Right atrium auricular region (tissue), 2 donors: ENCODE data around the gene FLVCR1. TPM values are rescaled to one million over a fixed set of nuclear protein-coding genes. Genes with fewer than 3 reads are reported as not detected.

Experiments
- DNase-seq: peaks from one replicate; pipeline ENCODE4 v3.0.0-alpha.2; 2019; ENCODE audit warnings: low spot score
- H3K27ac ChIP-seq, 2 donors: fragments of 200-600 bp; sonication (generic); 1 replicate in 1 of 2; 2 replicates in 1 of 2; pipeline ENCODE4 v1.5.1; 2016 to 2019
- H3K27me3 ChIP-seq, 2 donors: fragments of 200-600 bp; sonication (generic); one replicate each; pipeline versions ENCODE4 v1.5.1 to v1.6.0; 2017 to 2019
- H3K36me3 ChIP-seq: fragments of 200-600 bp; sonication (generic); one replicate; pipeline ENCODE4 v1.5.1; 2016
- H3K4me1 ChIP-seq, 2 donors: fragments of 200-600 bp; sonication (generic); one replicate each; pipeline versions ENCODE4 v1.5.1 to v1.6.0; 2017 to 2019
- H3K4me3 ChIP-seq, 2 donors: fragments of 200-600 bp; sonication (generic); 1 replicate in 1 of 2; 2 replicates in 1 of 2; pipeline ENCODE4 v1.5.1; 2017 to 2019; ENCODE audit warnings: mild to moderate bottlenecking in 1 of 2, moderate library complexity in 1 of 2
- H3K9me3 ChIP-seq, 2 donors: fragments of 200-600 bp; sonication (generic); one replicate each; pipeline ENCODE4 v1.5.1; 2019
- CTCF ChIP-seq, 2 donors: fragments of 200-600 bp; sonication (generic); IDR thresholded peaks; one replicate each; pipeline ENCODE4 v1.5.1; 2019; ENCODE audit warnings: antibody characterized with exemption in 2 of 2
- total RNA-seq, 2 donors: library from RNA; depleted of rRNA; stranded (reverse); fragments of >200 nt; gene quantifications; one replicate each; pipeline ENCODE4 v1.1.0, GENCODE V29; 2016

The FLVCR1 gene
- total RNA-seq, 2 donors from 2014 or later, result 0.89 to 2.4 TPM

- no peaks in the 10 kb centered on the region for H3K4me1 ChIP-seq
- DNase-seq, result peak; percentile 2
- H3K4me3 ChIP-seq, result no peak overlapping the region
- H3K27me3 ChIP-seq, result no peaks in the 10 kb centered on the region
- no peak for TF ChIP-seq CTCF (IDR thresholded peaks at IDR 0.05)
- no peaks in the 10 kb centered on the region for H3K36me3 ChIP-seq
- peaks cover 0 to 15% of the 10 kb centered on the region in 2 donors for H3K9me3 ChIP-seq
- no peak overlapping the region for H3K27ac ChIP-seq
Measured at GRCh38 chr1:212935387-212935981, 77.4 kb downstream of the FLVCR1 start.

GRCh38 chr1:212937034-212937433 lies 79.0 kb downstream of the FLVCR1 start:
- Histone ChIP-seq H3K27me3 (no peaks in the 10 kb centered on the region), H3K27ac (no peak overlapping the region), H3K4me3 (no peak overlapping the region), H3K36me3 (no peaks in the 10 kb centered on the region), H3K9me3 (peaks cover 0 to 25% of the 10 kb centered on the region in 2 donors), H3K4me1 (no peaks in the 10 kb centered on the region)
- no peak for TF ChIP-seq CTCF (IDR thresholded peaks at IDR 0.05)
- no peak for DNase-seq

- no peaks in the 10 kb centered on the region for H3K36me3 ChIP-seq
- H3K27me3 ChIP-seq, result no peaks in the 10 kb centered on the region
- no peak overlapping the region for H3K4me3 ChIP-seq
- no peak overlapping the region for H3K27ac ChIP-seq
- DNase-seq, result no peak
- peaks cover 0 to 25% of the 10 kb centered on the region in 2 donors for H3K9me3 ChIP-seq
- H3K4me1 ChIP-seq, result no peaks in the 10 kb centered on the region
- TF ChIP-seq CTCF (IDR thresholded peaks at IDR 0.05), result no peak
Measured at GRCh38 chr1:212938846-212939245, 80.8 kb downstream of the FLVCR1 start.

GRCh38 chr1:212941452-212941851 lies 83.4 kb downstream of the FLVCR1 start:
- TF ChIP-seq CTCF (IDR thresholded peaks at IDR 0.05), result no peak
- H3K4me3 ChIP-seq, result no peak overlapping the region
- no peaks in the 10 kb centered on the region for H3K4me1 ChIP-seq
- DNase-seq, result no peak
- no peaks in the 10 kb centered on the region for H3K36me3 ChIP-seq
- H3K9me3 ChIP-seq, result peaks cover 0 to 25% of the 10 kb centered on the region in 2 donors
- no peaks in the 10 kb centered on the region for H3K27me3 ChIP-seq
- H3K27ac ChIP-seq, result no peak overlapping the region

GRCh38 chr1:212942679-212943392 lies 84.8 kb downstream of the FLVCR1 start:
- DNase-seq, result no peak
- Histone ChIP-seq H3K27ac (no peak overlapping the region), H3K9me3 (peaks cover 0 to 25% of the 10 kb centered on the region in 2 donors), H3K4me1 (no peaks in the 10 kb centered on the region), H3K27me3 (no peaks in the 10 kb centered on the region), H3K4me3 (no peak overlapping the region), H3K36me3 (no peaks in the 10 kb centered on the region)
- TF ChIP-seq CTCF (IDR thresholded peaks at IDR 0.05), result no peak
